Activated CD4-positive, CD25-positive, alpha-beta regulatory T cell treated with anti-CD3 and anti-CD28 coated beads, Interleukin-2, amount 50 U/mL, for 16 hours (primary cell): ENCODE results near the gene CHRNB2.
A peak's percentile ranks its signal among the peaks of the same experiment; 100 is the strongest.

Experiments used
- DNase-seq: peaks from one replicate; pipeline ENCODE4 v3.0.0-alpha.2; 2020; ENCODE audit warnings: low read depth, low spot score

Gene CHRNB2

DNA sequence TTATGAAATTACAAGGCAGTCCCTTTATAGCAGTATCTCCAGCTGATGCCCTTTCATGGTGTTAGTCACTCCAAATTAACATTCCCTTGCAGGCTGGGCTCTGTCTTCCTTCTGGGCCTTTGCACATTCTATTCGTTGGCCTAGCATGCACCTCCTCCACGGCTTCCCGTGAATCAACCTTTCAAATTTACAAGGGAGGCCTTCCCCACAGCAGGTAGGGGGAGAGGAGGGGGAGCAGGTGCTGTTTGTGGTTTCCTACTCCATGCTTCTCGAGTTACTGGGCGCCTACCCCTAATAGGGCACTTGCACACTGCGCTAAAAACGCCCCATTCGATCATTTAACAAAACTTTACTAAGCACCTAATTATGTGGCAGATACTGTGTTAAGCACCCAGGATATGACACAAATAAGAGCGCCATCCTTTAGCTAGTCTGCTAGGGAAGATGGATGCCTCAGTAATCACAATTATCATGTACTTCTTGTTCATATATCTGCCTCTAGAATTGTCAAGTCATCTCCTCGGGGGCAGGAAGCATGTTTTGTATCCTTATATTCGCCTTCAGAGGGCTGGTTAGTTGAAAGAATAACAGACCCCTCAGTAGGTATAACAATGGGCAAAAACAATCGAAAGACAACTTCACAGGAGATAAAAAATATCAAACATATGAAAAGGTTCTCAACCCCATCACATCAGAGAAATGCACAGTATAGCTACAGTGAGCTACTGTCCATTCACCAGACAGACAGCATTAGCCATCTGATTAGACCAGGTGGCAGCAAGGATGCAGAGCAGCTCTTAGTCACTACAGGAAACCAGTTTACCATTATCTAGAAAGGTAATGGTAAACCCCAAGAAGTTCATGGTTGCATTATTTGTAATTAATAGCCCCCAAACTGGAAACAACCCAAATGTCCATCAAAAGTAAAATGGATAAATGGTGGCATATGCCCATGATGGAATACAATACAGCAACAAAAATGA is 42.1 kb downstream of the CHRNB2 start:
- DNase-seq = peak; percentile 22

DNA sequence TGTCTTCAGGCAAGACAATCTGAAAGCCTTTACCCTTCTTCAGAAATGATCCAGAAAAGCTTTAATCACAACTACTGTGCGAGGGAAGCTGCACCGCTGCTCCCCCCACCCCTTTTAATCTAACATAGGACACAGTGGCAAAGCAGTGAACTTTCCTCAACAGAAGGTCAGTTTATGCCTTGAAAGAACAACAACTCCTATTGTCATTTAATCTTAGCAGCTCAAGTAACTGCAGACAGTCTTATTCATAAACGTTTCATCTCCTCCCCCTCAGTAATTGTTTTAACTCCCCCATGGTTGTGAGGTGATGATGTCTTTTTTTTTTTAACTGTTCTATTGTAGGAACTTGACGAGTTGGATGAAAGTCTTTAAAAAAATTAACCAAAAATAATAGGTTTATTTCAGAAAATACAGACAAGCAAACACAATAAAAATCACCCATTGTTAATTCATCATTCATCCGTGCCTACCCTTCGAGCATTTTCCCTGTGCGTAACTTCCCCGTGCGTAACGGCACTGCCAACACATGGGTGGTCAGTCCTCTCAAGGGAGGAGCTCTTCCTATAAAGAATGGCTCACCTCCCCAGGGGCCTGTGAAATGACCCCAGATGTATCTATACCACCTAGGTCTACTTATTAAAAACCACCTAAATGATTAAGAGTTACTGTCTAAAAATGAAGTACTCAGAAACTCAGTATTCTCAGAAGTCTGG is 43.7 kb downstream of the CHRNB2 start:
- no peak for DNase-seq

- DNase-seq = no peak
Observed at GRCh38 chr1:154614247-154614646, 46.7 kb downstream of the CHRNB2 start.

GRCh38 chr1:154614901-154615300 is 47.3 kb downstream of the CHRNB2 start:
- no peak for DNase-seq

GRCh38 chr1:154615411-154615810 is 47.8 kb downstream of the CHRNB2 start:
- DNase-seq = no peak

DNA sequence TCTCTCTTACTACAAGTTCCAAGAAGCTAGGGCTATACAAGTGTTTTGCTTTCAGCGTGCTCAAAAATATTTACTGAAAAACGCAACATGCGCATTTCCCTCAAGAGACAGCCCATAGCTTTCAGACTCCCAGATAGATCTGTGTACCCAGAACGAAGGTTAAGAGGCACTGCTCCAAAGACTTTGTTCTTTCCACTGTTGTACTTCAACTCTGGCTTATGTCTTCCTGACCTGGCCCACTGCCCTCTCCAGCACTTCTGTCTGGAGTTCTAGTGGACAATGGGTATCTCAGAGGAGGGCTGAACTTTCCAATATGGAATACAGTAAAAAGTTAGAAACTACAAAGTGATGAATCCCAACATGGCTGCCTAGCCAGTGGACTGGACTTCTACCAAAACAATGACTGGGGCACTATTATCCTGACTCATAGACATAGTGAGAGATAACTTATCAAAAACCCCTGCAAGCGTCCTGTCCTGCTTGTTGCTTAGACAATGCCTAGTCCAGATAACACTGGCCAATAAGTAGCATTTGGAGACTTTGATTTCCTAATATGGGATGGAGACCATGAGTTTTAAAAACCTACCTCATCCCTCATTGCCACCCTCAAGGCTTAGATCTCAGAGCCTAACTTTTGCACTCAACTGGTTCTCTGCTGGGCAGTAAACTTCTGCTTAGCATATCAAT is 49.2 kb downstream of the CHRNB2 start:
- DNase-seq = no peak

DNA sequence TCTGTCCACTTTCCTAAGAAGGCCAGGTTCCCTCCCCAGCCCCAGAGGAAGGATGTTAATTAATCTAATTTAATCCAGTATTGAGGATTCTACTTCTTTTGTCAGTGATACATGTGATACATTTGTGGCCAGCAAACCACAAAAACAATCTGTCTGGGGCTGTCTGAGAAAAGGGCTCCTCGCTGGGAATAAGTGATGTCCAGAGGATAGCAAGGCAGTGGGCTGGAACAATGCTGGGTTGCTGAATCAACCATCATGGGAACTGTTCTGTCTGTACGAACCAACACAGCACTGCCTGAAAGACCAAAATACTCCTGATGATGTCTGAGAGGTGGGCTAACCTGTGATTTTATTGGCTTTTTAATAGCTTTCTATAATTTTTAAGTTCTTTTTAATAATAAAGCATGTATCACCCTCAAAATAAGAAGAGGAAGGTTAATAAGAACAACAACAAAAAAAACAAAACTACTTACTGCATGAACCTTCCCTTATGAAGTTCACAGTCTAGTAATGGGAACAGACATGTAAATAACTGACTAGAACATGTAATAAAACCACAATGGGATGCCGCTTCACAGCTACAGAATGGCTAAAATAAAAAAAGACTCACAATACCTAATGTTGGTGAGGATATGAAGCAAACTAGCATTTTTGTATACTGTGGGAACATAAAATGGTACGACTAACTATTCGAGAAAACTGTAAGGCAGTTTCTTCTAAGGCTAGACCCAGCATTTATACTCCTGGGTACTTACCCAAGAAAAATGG is 51.8 kb downstream of the CHRNB2 start:
- no peak for DNase-seq

GRCh38 chr1:154620751-154621150 is 53.2 kb downstream of the CHRNB2 start:
- no peak for DNase-seq

- no peak for DNase-seq
Observed at GRCh38 chr1:154621875-154622274, 54.3 kb downstream of the CHRNB2 start.

DNA sequence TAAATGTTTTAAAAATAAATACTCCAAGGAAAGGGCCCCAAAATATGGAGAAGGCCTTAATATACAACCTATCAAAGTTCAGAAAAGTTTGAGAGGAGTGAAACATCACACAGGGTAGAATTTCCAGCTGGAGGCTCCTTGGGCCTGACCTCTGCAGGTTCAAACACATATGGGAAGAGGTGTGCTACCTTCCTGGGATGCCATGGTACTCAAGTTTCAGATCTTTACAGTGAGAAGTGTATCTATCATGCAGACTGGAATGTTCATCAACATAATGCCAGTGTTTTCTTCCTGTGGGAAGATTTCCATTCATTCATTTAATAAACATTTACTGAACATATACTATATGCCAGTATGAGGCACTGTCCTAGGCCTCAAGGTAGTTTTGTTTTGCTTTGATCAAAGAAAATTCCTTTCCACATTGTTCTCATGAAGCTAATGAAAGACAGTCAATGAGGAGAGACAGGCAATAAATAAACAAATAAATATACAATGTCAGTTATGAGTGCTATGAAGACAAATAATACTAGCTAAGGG is 55.0 kb downstream of the CHRNB2 start:
- DNase-seq = no peak

GRCh38 chr1:154623358-154623757 is 55.8 kb downstream of the CHRNB2 start:
- DNase-seq = no peak

DNA sequence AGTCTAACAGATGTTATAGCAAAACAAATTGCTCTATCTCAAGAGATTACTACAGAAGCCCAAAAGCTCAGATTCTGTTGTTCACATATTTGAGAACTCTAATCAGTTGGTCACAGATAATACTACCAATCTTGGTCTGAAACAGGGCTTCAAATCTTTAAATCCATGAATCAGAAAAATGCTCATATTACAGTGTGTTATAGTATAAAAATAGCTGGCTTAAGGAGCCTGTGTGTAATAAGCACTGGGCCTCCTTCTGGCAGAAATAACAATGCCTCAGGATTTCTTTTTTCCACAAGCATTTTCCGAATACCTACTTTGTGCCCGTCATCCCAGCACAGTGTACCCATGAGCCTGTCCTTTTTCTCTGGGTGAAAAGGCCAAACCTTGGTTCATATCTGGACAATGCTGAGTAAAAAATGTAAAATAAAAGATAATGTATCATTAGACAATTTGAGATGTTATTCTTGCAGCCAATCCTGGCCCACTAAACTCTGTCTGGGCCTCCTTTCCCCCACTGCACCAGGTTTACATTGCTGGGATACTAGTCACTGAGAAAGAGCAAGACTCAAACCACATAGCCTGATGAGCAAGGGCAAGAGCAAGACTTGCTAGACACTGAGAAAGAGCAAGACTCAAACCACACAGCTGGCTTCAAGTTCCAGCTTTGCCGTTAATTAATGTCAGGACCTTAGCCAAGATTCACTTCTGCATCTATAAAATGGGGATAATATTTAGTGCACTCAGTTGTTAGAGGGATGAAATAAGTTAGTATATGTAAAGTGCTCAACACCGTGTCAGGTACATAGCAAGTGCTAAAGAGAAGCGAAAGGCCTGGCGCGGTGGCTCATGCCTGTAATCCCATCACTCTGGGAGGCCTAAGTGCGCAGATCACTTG is 57.4 kb downstream of the CHRNB2 start:
- no peak for DNase-seq

DNA sequence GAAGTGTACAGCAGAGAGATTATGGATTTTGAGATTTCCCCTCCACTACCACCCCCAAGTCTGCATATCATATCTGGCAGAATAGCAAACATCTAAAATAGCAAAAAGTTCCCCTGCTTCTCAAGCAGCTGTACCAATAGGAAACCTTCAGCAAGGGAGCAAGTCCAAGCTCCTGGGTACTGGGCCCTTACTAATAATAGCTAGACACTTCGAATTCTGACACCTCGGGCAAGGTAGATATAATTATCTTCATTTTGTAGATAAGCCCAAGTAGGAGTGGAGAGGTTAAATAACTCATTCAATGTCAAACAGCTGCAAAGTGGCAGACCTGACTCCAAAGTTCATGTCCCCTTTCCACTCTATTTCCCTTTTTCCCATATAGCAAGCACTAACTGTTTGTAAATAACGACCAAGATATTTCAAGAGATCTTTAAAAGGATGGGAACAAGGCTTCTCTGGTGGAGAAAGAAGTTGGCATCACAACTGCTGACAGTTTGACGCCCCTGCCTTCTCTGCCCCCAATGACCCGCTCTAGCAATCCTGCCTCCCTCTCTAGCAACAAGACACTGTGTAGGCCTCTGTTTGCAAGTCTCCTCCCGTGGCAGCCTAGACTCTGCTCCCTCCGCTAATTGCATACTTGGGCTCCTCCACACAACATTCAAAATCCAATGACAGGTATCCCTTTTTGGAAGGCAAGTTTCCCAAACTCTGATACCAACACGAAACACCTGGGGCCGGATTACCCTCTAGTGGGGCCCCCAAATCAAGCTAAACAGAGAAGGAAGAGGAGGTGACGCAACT is 59.1 kb downstream of the CHRNB2 start:
- no peak for DNase-seq

DNA sequence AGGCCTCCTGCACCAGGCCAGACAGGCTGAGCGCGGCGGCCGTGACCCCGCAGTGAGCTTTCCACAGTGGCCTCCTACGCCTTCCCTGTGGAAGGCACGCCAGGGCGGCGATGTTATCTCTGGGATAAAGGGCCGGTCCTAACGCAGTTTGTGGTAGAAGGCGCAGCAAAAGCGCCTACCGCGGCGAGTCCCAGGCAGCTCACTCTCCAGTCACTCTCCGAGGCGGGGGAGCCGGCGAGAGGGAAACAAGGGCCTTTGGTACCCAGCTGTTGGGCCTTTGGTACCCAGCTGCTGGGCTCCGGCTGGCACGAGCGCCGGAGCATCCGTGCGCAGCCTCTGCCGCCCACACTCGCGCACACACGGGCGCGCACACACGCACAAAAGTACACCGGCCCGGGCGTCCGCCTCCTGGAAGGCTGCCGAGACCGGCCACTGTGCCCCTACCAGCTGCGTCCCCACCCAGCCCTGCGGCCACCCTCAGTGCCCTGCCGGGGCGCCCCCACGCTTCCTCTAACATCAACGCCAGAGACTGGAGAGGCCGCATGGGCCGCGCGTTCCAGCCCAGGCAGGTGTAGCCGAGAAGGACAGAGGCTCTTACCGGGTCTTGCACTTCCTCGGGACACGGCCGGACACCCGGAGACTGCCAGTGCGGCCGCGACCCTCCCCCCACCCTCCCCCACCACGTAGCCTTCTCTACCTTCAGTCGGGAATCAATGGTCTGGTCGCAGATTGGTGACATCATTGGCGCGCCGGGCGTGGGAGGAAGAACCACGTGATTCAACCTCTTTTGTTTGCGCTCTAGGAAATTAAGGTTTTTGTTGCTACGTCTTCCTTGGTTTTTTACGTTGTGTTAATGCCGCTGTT is 59.9 kb downstream of the CHRNB2 start:
- peak; percentile 88 for DNase-seq

GRCh38 chr1:154628121-154628405 is 60.5 kb downstream of the CHRNB2 start:
- no peak for DNase-seq

DNA sequence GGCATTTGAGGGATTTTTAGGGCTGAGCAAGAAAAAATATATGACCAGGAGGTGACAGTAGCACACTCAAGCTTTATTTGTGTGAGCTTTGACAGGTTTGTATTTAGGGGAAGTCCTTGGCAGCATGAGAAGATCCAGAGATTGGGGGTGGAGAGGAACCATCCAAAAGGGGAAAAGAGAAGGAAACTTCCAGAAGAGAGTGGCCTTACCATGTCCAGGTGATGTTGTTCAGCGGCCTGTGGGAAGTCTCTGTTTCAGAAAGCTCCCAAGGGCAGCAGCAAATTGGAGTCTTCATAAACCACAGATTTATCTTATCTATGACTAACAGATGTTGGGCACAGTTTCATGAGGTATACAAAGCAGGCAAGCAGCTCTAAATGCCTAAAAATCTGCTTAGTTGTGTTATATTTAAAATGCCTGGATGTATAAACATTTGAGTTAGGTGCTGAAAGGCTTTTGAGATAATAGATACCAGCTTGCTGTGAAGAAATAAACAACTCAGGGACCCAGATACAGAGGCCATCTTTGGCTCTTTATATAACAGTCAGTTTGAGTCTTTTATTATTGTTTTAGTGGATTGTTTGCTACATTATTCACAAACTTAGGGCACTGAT is 61.6 kb downstream of the CHRNB2 start:
- no peak for DNase-seq
